CD14-positive monocyte (primary cell): ENCODE measurements around the gene CD34. TPM values are rescaled to one million over a fixed set of nuclear protein-coding genes. Genes with fewer than 3 reads are reported as not detected.

ENCODE experiments used
- DNase-seq, 3 donors: peaks; one replicate each; pipeline ENCODE4 v3.0.0-alpha.2; 2011 to 2022
- H2AFZ ChIP-seq: 2 replicates; pipeline ENCODE4 v1.6.0; 2012; ENCODE audit warnings: mild to moderate bottlenecking, low read depth, low read length, inconsistent platforms; ENCODE audit not compliant: insufficient read depth, poor library complexity, severe bottlenecking
- H3K27ac ChIP-seq, 2 donors: 1 replicate in 1 of 2; 2 replicates in 1 of 2; pipeline ENCODE4 v1.5.1; 2012 to 2013; ENCODE audit warnings: low read length in 2 of 2, control low read depth in 1 of 2, inconsistent platforms in 1 of 2, low read depth in 1 of 2, mild to moderate bottlenecking in 1 of 2
- H3K27me3 ChIP-seq, 2 donors: one replicate each; pipeline versions ENCODE4 v1.6.0 to v1.6.1; 2011 to 2013; ENCODE audit warnings: low read length in 2 of 2; ENCODE audit not compliant: control insufficient read depth in 2 of 2, insufficient read depth in 2 of 2
- H3K36me3 ChIP-seq, 2 donors: replicated peaks in 1 of 2; 1 replicate in 1 of 2; 2 replicates in 1 of 2; pipeline versions ENCODE4 v1.5.1 to v1.6.1; 2012 to 2013; ENCODE audit warnings: low read length in 2 of 2, control low read depth in 1 of 2, inconsistent platforms in 1 of 2, mild to moderate bottlenecking in 1 of 2; ENCODE audit not compliant: insufficient read depth in 2 of 2, control insufficient read depth in 1 of 2
- H3K4me1 ChIP-seq, 2 donors: 1 replicate in 1 of 2; 2 replicates in 1 of 2; pipeline versions ENCODE4 v1.5.1 to v1.6.1; 2012 to 2013; ENCODE audit warnings: low read length in 2 of 2, control low read depth in 1 of 2, inconsistent platforms in 1 of 2, mild to moderate bottlenecking in 1 of 2, moderate library complexity in 1 of 2; ENCODE audit not compliant: insufficient read depth in 2 of 2, control insufficient read depth in 1 of 2
- H3K4me2 ChIP-seq: replicated peaks from 2 replicates; pipeline ENCODE3; 2012; ENCODE audit warnings: low read length, moderate library complexity, mild to moderate bottlenecking; ENCODE audit not compliant: poor library complexity, severe bottlenecking; ENCODE audit errors: extremely low read depth
- H3K4me3 ChIP-seq, 3 experiments: fragments of 200-600 bp in 1 of 3; sonication (generic) in 1 of 3; replicated peaks in 1 of 3; 1 replicate in 2 of 3; 2 replicates in 1 of 3; pipeline ENCODE4 v1.5.1; 2011 to 2013; ENCODE audit warnings: low read length in 3 of 3, mild to moderate bottlenecking in 3 of 3, control low read depth in 2 of 3, low read depth in 2 of 3, inconsistent platforms in 1 of 3, moderate library complexity in 1 of 3
- H3K79me2 ChIP-seq: 2 replicates; pipeline ENCODE4 v1.6.0; 2012; ENCODE audit warnings: mild to moderate bottlenecking, control low read depth, inconsistent platforms, low read length, moderate library complexity; ENCODE audit not compliant: insufficient read depth
- H3K9ac ChIP-seq: 2 replicates; pipeline ENCODE4 v1.6.0; 2017; ENCODE audit warnings: low read length, mild to moderate bottlenecking; ENCODE audit not compliant: insufficient read depth, poor library complexity, severe bottlenecking
- H3K9me3 ChIP-seq, 2 donors: replicated peaks in 1 of 2; 1 replicate in 1 of 2; 2 replicates in 1 of 2; pipeline versions ENCODE4 v1.5.1 to v1.6.1; 2012 to 2013; ENCODE audit warnings: low read length in 2 of 2, control low read depth in 1 of 2; ENCODE audit not compliant: control insufficient read depth in 1 of 2, insufficient read depth in 1 of 2
- H4K20me1 ChIP-seq: 2 replicates; pipeline ENCODE4 v1.6.0; 2012; ENCODE audit warnings: mild to moderate bottlenecking, low read length, control low read depth, moderate library complexity; ENCODE audit not compliant: insufficient read depth
- H3K27ac Mint-ChIP-seq, 7 donors: one replicate each; pipeline ENCODE4 v1.8.0; 2020; ENCODE audit warnings: mild to moderate bottlenecking in 7 of 7, mixed read lengths in 7 of 7, moderate library complexity in 6 of 7, inconsistent platforms in 2 of 7
- H3K27me3 Mint-ChIP-seq, 3 donors: one replicate each; pipeline ENCODE4 v1.8.0; 2021 to 2022; ENCODE audit warnings: low read depth in 3 of 3, mild to moderate bottlenecking in 3 of 3, mixed read lengths in 3 of 3, moderate library complexity in 3 of 3, inconsistent platforms in 1 of 3
- H3K36me3 Mint-ChIP-seq, 2 donors: one replicate each; pipeline ENCODE4 v1.8.0; 2020; ENCODE audit warnings: mixed read lengths in 2 of 2, inconsistent platforms in 1 of 2, mild to moderate bottlenecking in 1 of 2
- H3K4me1 Mint-ChIP-seq: one replicate; pipeline ENCODE4 v1.8.0; 2020; ENCODE audit warnings: mild to moderate bottlenecking, mixed read lengths
- H3K4me3 Mint-ChIP-seq, 2 donors: one replicate each; pipeline ENCODE4 v1.8.0; 2020; ENCODE audit warnings: mild to moderate bottlenecking in 2 of 2, mixed read lengths in 2 of 2, moderate library complexity in 1 of 2
- H3K9me3 Mint-ChIP-seq, 7 donors: one replicate each; pipeline ENCODE4 v1.8.0; 2020 to 2022; ENCODE audit warnings: mixed read lengths in 7 of 7, mild to moderate bottlenecking in 6 of 7, moderate library complexity in 6 of 7, inconsistent platforms in 2 of 7
- WGBS: methylation state at CpG from one replicate; pipeline ENCODE4 v1.1.5; 2013; ENCODE audit warnings: missing lambda C conversion rate; ENCODE audit not compliant: insufficient coverage; 5-methylcytosine and 5-hydroxymethylcytosine counted together
- intact Hi-C, 2 donors: fragments of 100-400 bp; cut with micrococcal nuclease; formaldehyde crosslinking; loops; one replicate each; pipeline versions ENCODE4 v1.15.0 to v1.15.1; 2023
- polyA plus RNA-seq, 3 donors: library from polyadenylated mRNA; depleted of rRNA in 1 of 3; unstranded in 2 of 3; stranded (reverse) in 1 of 3; fragments of 300-500 nt in 2 of 3; fragments of >200 nt in 1 of 3; fragmentation: Illumina TruSeq in 2 of 3; gene quantifications; 1 replicate in 2 of 3; 2 replicates in 1 of 3; pipeline ENCODE4 v1.2.3, GENCODE V29; 2012 to 2021
- TF ChIP-seq, protein P1 (sequence below): fragments of 200-600 bp; IDR thresholded peaks from one replicate; pipeline ENCODE4 v1.8.0; 2022; ENCODE audit warnings: antibody characterized with exemption, mild to moderate bottlenecking

CD34 gene
- polyA plus RNA-seq, 3 donors = 0.03 TPM; not detected in 2

DNA sequence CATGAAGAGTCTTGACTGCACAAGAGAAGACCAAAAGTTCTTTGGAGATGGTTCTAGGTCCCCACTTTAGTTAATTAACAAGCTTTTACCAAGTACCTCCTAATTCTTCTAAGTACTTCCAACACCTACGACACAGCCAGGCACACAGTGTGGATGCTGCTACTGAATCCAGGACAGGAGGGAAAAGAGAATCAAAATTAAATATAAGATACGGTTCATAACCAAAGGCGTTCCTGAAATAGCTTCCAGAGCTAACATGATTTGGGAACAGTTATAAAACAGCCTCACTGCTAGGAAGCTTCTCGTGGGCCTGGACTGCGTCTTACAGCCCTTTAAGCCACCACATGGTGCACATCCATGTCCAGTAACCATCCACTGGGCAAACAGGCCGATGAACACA lies 75.0 kb downstream of the CD34 start:
- 89% methylated on average over 5 of the region's 6 CpGs for WGBS
- Mint-ChIP-seq H3K36me3 (peaks cover 50 to 51% of the 10 kb centered on the region in 2 donors), H3K27me3 (peaks cover 0 to 1% (median 0%) of the 10 kb centered on the region in 3 donors), H3K4me3 (no peak overlapping the region), H3K27ac (no peak overlapping the region), H3K9me3 (no peaks in the 10 kb centered on the region), H3K4me1 (peaks cover 57% of the 10 kb centered on the region)
- Histone ChIP-seq H3K27ac (no peak overlapping the region), H3K27me3 (no peaks in the 10 kb centered on the region), H3K4me3 (no peak overlapping the region), H3K4me1 (peaks cover 31 to 39% of the 10 kb centered on the region in 2 donors), H3K36me3 (peaks cover 3 to 26% of the 10 kb centered on the region in 2 donors), H2AFZ (no peak overlapping the region), H3K79me2 (peaks cover 87% of the 10 kb centered on the region), H4K20me1 (peaks cover 96% of the 10 kb centered on the region), H3K9me3 (no peaks in the 10 kb centered on the region), H3K4me2 (no peak overlapping the region), H3K9ac (no peak overlapping the region)
- TF ChIP-seq, protein P1, sequence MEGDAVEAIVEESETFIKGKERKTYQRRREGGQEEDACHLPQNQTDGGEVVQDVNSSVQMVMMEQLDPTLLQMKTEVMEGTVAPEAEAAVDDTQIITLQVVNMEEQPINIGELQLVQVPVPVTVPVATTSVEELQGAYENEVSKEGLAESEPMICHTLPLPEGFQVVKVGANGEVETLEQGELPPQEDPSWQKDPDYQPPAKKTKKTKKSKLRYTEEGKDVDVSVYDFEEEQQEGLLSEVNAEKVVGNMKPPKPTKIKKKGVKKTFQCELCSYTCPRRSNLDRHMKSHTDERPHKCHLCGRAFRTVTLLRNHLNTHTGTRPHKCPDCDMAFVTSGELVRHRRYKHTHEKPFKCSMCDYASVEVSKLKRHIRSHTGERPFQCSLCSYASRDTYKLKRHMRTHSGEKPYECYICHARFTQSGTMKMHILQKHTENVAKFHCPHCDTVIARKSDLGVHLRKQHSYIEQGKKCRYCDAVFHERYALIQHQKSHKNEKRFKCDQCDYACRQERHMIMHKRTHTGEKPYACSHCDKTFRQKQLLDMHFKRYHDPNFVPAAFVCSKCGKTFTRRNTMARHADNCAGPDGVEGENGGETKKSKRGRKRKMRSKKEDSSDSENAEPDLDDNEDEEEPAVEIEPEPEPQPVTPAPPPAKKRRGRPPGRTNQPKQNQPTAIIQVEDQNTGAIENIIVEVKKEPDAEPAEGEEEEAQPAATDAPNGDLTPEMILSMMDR = no peak
- no peak for DNase-seq
- intact Hi-C loops = no loop called here

DNA sequence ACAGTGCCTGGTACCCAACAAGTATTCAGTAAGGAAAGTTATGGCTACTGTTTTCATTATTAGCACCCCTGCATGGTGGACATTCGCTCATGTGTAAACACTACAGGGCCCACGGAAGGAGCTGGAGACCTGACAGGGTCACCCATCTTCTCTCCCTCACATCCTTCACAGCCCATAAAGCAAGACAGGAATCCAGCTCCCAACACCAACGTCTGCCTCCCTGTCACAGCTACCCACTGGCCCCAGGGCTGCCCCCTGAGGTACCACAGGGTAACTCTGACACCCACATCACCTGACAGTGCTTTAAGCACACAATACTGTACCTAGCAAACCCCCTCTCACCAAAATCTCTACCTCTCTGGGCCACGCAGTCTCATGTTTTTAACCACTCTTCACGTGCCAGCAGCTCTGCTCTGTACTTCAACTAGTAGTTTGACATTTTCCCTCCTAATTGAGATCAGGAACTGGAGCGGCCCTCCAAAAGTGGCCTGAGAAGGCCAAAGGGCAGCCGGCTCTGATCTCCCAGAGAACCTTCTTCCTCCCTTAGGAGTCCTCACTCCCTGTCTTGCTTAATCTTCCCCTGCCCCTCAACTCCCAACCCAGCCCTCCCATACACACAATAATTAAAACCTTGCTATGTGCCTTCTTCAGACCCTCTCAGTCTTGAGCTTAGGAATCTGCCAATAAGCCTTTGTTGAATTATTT lies 76.8 kb downstream of the CD34 start:
- Histone ChIP-seq H3K4me3 (no peak overlapping the region), H3K27me3 (no peaks in the 10 kb centered on the region), H2AFZ (no peak overlapping the region), H3K79me2 (peaks cover 87% of the 10 kb centered on the region), H3K36me3 (peaks cover 3 to 26% of the 10 kb centered on the region in 2 donors), H3K4me1 (peaks cover 37 to 46% of the 10 kb centered on the region in 2 donors), H3K4me2 (no peak overlapping the region), H3K9ac (no peak overlapping the region), H4K20me1 (peaks cover 85% of the 10 kb centered on the region), H3K9me3 (no peaks in the 10 kb centered on the region), H3K27ac (peak overlapping the region in 1 of 2 donors; percentile 39)
- H3K27me3 Mint-ChIP-seq = peaks cover 0 to 1% (median 0%) of the 10 kb centered on the region in 3 donors
- WGBS = 84% methylated on average over 7 of the region's 7 CpGs
- TF ChIP-seq, protein P1 = no peak
- no peak overlapping the region for H3K4me3 Mint-ChIP-seq
- no peaks in the 10 kb centered on the region for H3K9me3 Mint-ChIP-seq
- peaks cover 59% of the 10 kb centered on the region for H3K4me1 Mint-ChIP-seq
- DNase-seq = no peak
- H3K27ac Mint-ChIP-seq = peak overlapping the region in 6 of 7 donors; percentile 30 to 95 (median 73)
- H3K36me3 Mint-ChIP-seq = peaks cover 46 to 49% of the 10 kb centered on the region in 2 donors
- intact Hi-C loops = no loop called here
